B cell (primary cell): ENCODE results near the gene VIL1. TPM values are rescaled to one million over a fixed set of nuclear protein-coding genes. Genes with fewer than 3 reads are reported as not detected.

Experiments used
- ATAC-seq: fragments of 200-7000 bp; cut with Tn5 transposase; one replicate; pipeline ENCODE4 v1.10.0; 2021; ENCODE audit warnings: low read depth, mild to moderate bottlenecking, moderate number of reproducible peaks, moderate library complexity
- CTCF ChIA-PET: fragments of 350-600 bp; sonication (Branson Sonifier 250); formaldehyde crosslinking; loops from one replicate; lab custom pipeline; 2021; ENCODE audit warnings: antibody characterized with exemption, inconsistent platforms; lab: Charles Lee
- POLR2A ChIA-PET: fragments of 350-600 bp; sonication (Branson Sonifier 250); formaldehyde crosslinking; loops from one replicate; lab custom pipeline; 2021; ENCODE audit warnings: antibody characterized with exemption; lab: Charles Lee
- DNase-seq: peaks from one replicate; pipeline ENCODE4 v3.0.0; 2013
- H2AFZ ChIP-seq: 2 replicates; pipeline ENCODE4 v1.6.1; 2012; ENCODE audit warnings: mild to moderate bottlenecking, low read depth, low read length; ENCODE audit not compliant: insufficient read depth, poor library complexity, severe bottlenecking
- H3K27ac ChIP-seq, 2 donors: 1 replicate in 1 of 2; 2 replicates in 1 of 2; pipeline ENCODE4 v1.5.1; 2012 to 2013; ENCODE audit warnings: low read length in 2 of 2, mild to moderate bottlenecking in 2 of 2, moderate library complexity in 1 of 2
- H3K27me3 ChIP-seq, 4 experiments: fragments of 200-600 bp in 1 of 4; sonication (generic) in 1 of 4; replicated peaks in 1 of 4; 1 replicate in 2 of 4; 2 replicates in 2 of 4; pipeline versions ENCODE4 v1.6.1 to v1.7.0; 2013 to 2016; ENCODE audit warnings: low read length in 3 of 4, mild to moderate bottlenecking in 2 of 4, mixed read lengths in 1 of 4, moderate library complexity in 1 of 4; ENCODE audit not compliant: insufficient read depth in 4 of 4, control insufficient read depth in 3 of 4; ENCODE audit errors: control extremely low read depth in 1 of 4
- H3K36me3 ChIP-seq, 2 experiments: replicated peaks in 1 of 2; 1 replicate in 1 of 2; 2 replicates in 1 of 2; pipeline versions ENCODE4 v1.6.1 to v1.7.1; 2013; ENCODE audit warnings: low read length in 1 of 2; ENCODE audit not compliant: insufficient read depth in 2 of 2, control insufficient read depth in 1 of 2; ENCODE audit errors: control extremely low read depth in 1 of 2, extremely low read depth in 1 of 2
- H3K4me1 ChIP-seq, 2 donors: fragments of 200-600 bp in 1 of 2; sonication (generic) in 1 of 2; 1 replicate in 1 of 2; 2 replicates in 1 of 2; pipeline versions ENCODE4 v1.5.1 to v1.6.1; 2013 to 2017; ENCODE audit warnings: low read length in 2 of 2; ENCODE audit not compliant: control insufficient read depth in 2 of 2, insufficient read depth in 2 of 2
- H3K4me2 ChIP-seq: replicated peaks from 2 replicates; pipeline ENCODE3; 2012; ENCODE audit warnings: mild to moderate bottlenecking, low read depth, low read length; ENCODE audit not compliant: poor library complexity, severe bottlenecking
- H3K4me3 ChIP-seq, 5 experiments: fragments of 200-600 bp in 1 of 5; sonication (generic) in 1 of 5; 1 replicate in 3 of 5; 2 replicates in 2 of 5; pipeline versions ENCODE4 v1.5.1 to v1.7.0; 2011 to 2016; ENCODE audit warnings: low read length in 4 of 5, mild to moderate bottlenecking in 4 of 5, low read depth in 2 of 5, control low read depth in 1 of 5, moderate library complexity in 1 of 5; ENCODE audit not compliant: insufficient read depth in 1 of 5; ENCODE audit errors: control extremely low read depth in 1 of 5, extremely low read depth in 1 of 5
- H3K79me2 ChIP-seq: fragments of 200-600 bp; sonication (generic); one replicate; pipeline ENCODE4 v1.6.0; 2016; ENCODE audit warnings: low read length; ENCODE audit not compliant: control insufficient read depth, insufficient read depth
- H3K9ac ChIP-seq: fragments of 200-600 bp; sonication (generic); 2 replicates; pipeline ENCODE4 v1.6.1; 2017; ENCODE audit warnings: mild to moderate bottlenecking, low read length, moderate library complexity
- H3K9me3 ChIP-seq, 3 donors: one replicate each; pipeline versions ENCODE4 v1.6.1 to v1.7.1; 2013; ENCODE audit warnings: low read length in 2 of 3; ENCODE audit not compliant: control insufficient read depth in 2 of 3, insufficient read depth in 1 of 3; ENCODE audit errors: control extremely low read depth in 1 of 3
- H4K20me1 ChIP-seq: 2 replicates; pipeline ENCODE4 v1.6.0; 2012; ENCODE audit warnings: mild to moderate bottlenecking, low read length; ENCODE audit not compliant: insufficient read depth, control insufficient read depth, poor library complexity, severe bottlenecking
- H3K27ac Mint-ChIP-seq: one replicate; pipeline ENCODE4 v1.8.0; 2021; ENCODE audit warnings: mixed read lengths
- H3K27me3 Mint-ChIP-seq: one replicate; pipeline ENCODE4 v1.8.0; 2021; ENCODE audit warnings: mixed read lengths
- H3K4me1 Mint-ChIP-seq: one replicate; pipeline ENCODE4 v1.8.0; 2021; ENCODE audit warnings: mixed read lengths
- H3K4me3 Mint-ChIP-seq: one replicate; pipeline ENCODE4 v1.8.0; 2021; ENCODE audit warnings: mixed read lengths
- H3K9me3 Mint-ChIP-seq: one replicate; pipeline ENCODE4 v1.8.0; 2022; ENCODE audit warnings: mixed read lengths; ENCODE audit not compliant: insufficient read depth
- CTCF ChIP-seq: fragments of 200-600 bp; IDR thresholded peaks from one replicate; pipeline ENCODE4 v1.8.0; 2022; ENCODE audit warnings: antibody characterized with exemption, mild to moderate bottlenecking
- EZH2 ChIP-seq: IDR thresholded peaks from 2 replicates; pipeline ENCODE4 v1.6.1; 2012; ENCODE audit warnings: borderline replicate concordance, low read depth, mild to moderate bottlenecking, moderate library complexity, low read length; ENCODE audit not compliant: insufficient read depth, poor library complexity, severe bottlenecking
- WGBS: methylation state at CpG from one replicate; pipeline ENCODE4 v1.1.5; 2013; ENCODE audit warnings: missing lambda C conversion rate; ENCODE audit not compliant: insufficient coverage; 5-methylcytosine and 5-hydroxymethylcytosine counted together
- intact Hi-C: fragments of 100-400 bp; cut with micrococcal nuclease; formaldehyde crosslinking; loops from one replicate; pipeline ENCODE4 v1.10.0; 2022
- polyA plus RNA-seq: library from polyadenylated mRNA; depleted of rRNA; stranded (reverse); fragments of >200 nt; gene quantifications from 2 replicates; pipeline ENCODE4 v1.2.3, GENCODE V29; 2012
- total RNA-seq, 2 donors: library from RNA; stranded (reverse); fragments of 120-200 nt in 1 of 2; gene quantifications; 1 replicate in 1 of 2; 2 replicates in 1 of 2; pipeline versions ENCODE4 v1.2.3 to v1.2.4, GENCODE V29; 2013 to 2022

VIL1 gene
- total and polyA plus RNA-seq, 2 donors (not counting 1 experiment from before 2014, with no cell fraction given), result not detected

- TF ChIP-seq EZH2, result no peak
- no peak for TF ChIP-seq CTCF
- Histone ChIP-seq H3K27me3 (no peaks in the 10 kb centered on the region), H3K9ac (no peak overlapping the region), H3K79me2 (no peaks in the 10 kb centered on the region), H2AFZ (no peak overlapping the region), H3K4me2 (no peak overlapping the region), H3K4me1 (peaks cover 11 to 12% of the 10 kb centered on the region in 2 donors), H3K4me3 (no peak overlapping the region), H3K27ac (no peak overlapping the region), H3K36me3 (peaks cover 7 to 31% of the 10 kb centered on the region in 2 experiments), H4K20me1 (no peaks in the 10 kb centered on the region), H3K9me3 (no peaks in the 10 kb centered on the region)
- no peak overlapping the region for H3K27ac Mint-ChIP-seq
- intact Hi-C loops, result no loop called here
- ChIA-PET CTCF (no interaction called here), POLR2A (no interaction called here)
- H3K9me3 Mint-ChIP-seq, result no peaks in the 10 kb centered on the region
- DNase-seq (no peak), ATAC-seq (no peak)
- peaks cover 18% of the 10 kb centered on the region for H3K4me1 Mint-ChIP-seq
- no peak overlapping the region for H3K4me3 Mint-ChIP-seq
- 94% methylated on average over 2 of the region's 7 CpGs for WGBS
- no peaks in the 10 kb centered on the region for H3K27me3 Mint-ChIP-seq
Measured at GRCh38 chr2:218485986-218486667, 67.2 kb downstream of the VIL1 start.

GRCh38 chr2:218500501-218501060 lies 81.7 kb downstream of the VIL1 start:
- Histone ChIP-seq H3K36me3 (peaks cover 4 to 18% of the 10 kb centered on the region in 2 experiments), H3K4me2 (no peak overlapping the region), H3K79me2 (no peaks in the 10 kb centered on the region), H3K4me3 (no peak overlapping the region), H3K9me3 (no peaks in the 10 kb centered on the region), H2AFZ (no peak overlapping the region), H4K20me1 (no peaks in the 10 kb centered on the region), H3K9ac (no peak overlapping the region), H3K27ac (no peak overlapping the region), H3K27me3 (no peaks in the 10 kb centered on the region), H3K4me1 (no peaks in the 10 kb centered on the region)
- TF ChIP-seq CTCF (no peak), EZH2 (no peak)
- H3K9me3 Mint-ChIP-seq, result no peaks in the 10 kb centered on the region
- DNase-seq, result no peak
- no peak overlapping the region for H3K4me3 Mint-ChIP-seq
- CTCF ChIA-PET, result no interaction called here
- no peaks in the 10 kb centered on the region for H3K27me3 Mint-ChIP-seq
- intact Hi-C loops, result no loop called here
- POLR2A ChIA-PET, result no interaction called here
- H3K4me1 Mint-ChIP-seq, result peaks cover 2% of the 10 kb centered on the region
- no peak for ATAC-seq
- H3K27ac Mint-ChIP-seq, result no peak overlapping the region
- 93% methylated on average over 3 of the region's 10 CpGs for WGBS
